GM21737 (cell line): ENCODE results near the gene TMEM63C.

Experiments
- ATAC-seq: cut with Tn5 transposase; IDR thresholded peaks from one replicate; pipeline ENCODE4 v1.9.1; 2021; ENCODE audit warnings: mild to moderate bottlenecking, moderate library complexity; ENCODE audit not compliant: unreplicated experiment

The TMEM63C gene

DNA sequence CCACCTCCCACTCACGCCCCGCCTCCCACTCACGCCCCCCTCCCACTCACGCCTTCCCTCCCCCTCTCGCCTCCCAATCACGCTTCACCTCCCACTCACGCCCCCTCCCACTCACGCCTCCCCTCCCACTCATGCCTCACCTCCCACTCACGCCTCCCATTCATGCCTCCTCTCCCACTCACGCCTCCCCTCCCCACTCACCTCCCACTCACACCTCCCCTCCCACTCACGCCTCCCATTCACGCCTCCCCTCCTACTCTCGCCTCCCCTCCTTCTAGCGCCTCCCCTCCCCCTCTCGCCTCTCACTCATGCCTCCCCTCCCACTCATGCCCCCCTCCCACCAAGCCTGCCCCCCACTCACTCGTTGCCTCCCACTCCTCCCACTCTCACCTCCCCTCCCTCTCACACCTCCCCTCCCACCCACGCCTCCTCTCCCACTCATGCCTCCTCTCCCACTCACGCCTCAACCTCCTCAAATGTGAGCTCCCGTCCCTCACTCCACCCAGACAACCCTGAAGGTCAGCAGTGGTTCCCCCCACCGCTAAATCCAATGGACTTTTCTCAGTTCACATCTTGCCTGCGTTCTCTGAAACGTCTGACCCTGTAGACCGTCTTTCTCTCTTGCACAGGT lies 39.8 kb downstream of the TMEM63C start:
- ATAC-seq: no peak

- ATAC-seq: no peak
Observed at GRCh38 chr14:77222546-77223225, 41.1 kb downstream of the TMEM63C start.

DNA sequence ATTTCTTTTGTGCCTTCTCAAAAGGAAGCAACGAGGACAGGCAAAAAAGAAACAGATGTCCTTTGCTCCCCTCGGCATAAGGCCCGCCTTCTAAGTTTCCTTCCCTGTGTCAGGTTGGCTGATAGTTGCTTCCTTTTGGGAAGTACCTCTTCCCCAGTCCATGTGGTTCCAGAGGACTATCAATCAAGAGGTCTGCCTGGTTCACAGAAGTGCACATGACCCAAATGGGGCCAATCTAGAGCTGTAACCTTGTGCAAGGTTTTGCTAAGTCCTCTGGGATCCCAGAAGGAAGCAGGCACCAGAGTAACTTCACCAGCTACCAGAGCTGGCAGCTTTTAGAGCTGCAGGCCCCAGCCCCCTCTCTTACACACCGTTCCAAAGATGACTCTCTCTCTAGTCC lies 42.6 kb downstream of the TMEM63C start:
- ATAC-seq: no peak

- no peak for ATAC-seq
Observed at GRCh38 chr14:77225254-77225653, 43.7 kb downstream of the TMEM63C start.

DNA sequence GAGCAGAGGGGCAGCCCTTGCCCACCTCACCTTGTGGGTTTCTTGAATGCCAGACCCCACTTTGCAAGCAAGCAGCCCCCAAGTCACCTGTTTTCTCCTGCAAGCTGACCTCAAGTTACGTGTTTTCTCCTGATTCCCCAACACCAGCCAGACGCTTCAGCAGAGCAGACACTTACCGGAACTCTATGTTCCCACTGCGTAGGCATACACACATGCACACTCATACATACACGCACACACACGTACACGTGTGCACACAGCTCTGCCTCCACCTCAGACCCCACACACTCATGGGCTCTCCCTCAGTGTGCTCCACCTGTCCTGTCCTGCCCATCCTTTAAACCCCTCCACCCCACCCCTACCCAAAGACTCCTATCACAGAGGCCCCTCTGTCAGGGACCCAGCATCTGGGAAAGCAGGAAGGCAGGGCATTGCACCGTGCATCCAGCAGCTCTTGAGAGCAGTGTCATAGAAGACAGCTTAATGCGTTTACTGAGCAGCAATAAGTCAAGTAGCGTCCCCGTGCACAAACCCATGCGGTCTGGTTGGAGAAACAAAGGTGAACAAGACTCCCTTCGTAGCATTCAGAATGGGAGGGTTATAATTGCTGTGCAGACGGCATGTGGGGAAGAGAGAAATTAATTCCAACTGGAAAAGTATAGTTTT lies 44.4 kb downstream of the TMEM63C start:
- no peak for ATAC-seq

DNA sequence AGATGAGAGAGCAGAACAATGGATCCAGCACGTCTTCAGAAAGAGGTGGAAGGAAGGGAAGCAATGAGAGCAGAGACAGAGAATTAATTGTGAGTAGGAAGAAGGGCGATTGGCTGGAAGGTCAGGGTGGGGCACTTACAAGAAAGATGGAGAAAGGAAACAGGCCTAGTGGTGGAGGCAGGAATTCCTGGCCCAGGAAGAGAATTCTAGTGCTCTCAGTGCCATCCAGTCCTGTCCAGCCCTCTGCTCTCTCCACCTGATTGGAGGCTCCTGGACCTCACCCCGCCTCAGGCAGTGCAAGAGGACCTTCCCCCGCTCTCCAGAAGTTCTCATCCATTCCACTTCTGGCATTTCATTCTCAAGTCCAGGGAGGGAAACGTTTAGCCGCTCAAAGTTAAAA lies 46.5 kb downstream of the TMEM63C start:
- no peak for ATAC-seq

DNA sequence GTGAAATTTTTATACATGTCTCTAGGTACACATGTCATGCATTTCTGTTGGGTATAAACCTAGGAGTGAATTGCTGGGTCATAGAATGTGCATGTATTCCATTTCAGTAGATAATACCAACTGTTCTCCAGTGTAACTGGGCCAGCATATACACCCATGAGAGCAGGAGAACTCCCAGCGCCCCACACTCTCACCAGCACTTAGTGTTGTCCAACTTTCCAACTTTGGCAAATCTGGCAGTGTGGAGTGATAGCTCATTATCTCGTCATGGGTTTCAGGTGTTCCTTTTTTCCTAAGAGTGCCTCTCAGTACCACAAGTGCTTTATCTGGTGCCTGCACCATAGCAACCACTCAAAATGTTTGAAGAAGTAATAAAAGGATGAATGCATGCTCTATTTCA lies 49.3 kb downstream of the TMEM63C start:
- ATAC-seq: no peak

GRCh38 chr14:77231721-77232120 lies 50.1 kb downstream of the TMEM63C start:
- no peak for ATAC-seq

- ATAC-seq: no peak
Observed at GRCh38 chr14:77236814-77237213, 55.2 kb downstream of the TMEM63C start.

- ATAC-seq: no peak
Observed at GRCh38 chr14:77238356-77238755, 56.8 kb downstream of the TMEM63C start.

DNA sequence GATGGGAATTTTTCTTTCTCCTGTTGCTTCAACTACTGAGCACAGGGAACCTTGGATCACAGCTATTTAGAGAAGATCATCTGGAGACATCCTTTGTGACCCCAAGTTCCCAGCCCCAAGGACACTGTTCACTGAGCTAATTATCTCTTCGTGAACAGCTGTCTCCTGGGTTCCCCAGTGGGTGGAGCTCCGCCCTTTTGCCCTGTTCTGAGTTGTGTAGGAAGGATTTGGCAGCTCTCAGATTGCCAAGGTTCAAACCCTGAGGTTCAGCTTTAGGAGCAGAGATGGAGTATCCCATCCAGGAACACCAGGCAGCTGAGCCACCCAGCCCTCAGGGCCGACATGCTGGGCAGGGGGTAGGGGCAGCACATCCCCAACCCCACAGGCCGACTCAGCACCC lies 57.4 kb downstream of the TMEM63C start:
- no peak for ATAC-seq

DNA sequence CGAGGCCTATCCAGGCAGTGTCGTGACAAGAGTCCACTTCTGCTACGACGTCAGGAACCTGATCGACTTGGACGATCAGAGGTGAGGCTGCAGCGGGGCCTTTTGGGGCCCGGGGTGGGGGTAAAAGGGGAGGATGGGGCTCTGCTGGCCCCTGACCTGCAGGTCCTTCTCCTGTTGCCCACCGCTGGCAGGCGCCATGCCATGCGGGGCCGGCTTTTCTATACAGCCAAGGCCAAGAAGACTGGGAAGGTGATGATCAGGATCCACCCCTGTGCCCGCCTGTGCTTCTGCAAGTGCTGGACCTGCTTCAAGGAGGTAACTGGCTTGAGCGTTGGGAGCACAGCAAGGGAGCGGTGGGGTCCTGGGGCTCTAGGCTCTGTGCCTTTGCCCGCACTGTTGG lies 57.8 kb downstream of the TMEM63C start:
- ATAC-seq: no peak

DNA sequence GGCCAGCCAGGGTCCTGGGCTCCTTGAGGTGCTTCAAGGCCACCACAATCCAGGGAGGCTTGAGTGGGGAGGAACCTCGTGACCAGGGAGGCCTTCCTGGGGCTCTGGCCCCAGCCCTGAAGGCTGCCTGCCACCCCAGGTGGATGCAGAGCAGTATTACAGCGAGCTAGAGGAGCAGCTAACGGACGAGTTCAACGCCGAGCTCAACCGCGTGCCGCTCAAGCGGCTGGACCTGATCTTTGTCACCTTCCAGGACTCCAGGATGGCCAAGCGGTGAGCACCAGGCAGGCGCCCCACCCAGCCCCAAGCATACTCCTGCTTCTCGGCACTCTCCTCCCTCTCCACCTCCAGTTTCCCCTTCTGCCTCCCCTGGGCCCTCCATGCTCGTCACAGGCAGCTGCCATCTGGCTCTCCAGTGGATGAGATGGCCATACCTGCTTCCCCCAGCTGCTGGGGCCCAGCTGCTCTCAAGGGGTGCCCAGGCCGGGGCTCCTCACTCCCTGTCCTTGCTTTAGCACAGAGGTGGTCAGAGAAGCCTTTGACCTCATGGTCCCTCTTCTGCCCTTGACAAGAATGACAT lies 58.8 kb downstream of the TMEM63C start:
- no peak for ATAC-seq

GRCh38 chr14:77241955-77242354 lies 60.4 kb downstream of the TMEM63C start:
- ATAC-seq: no peak

DNA sequence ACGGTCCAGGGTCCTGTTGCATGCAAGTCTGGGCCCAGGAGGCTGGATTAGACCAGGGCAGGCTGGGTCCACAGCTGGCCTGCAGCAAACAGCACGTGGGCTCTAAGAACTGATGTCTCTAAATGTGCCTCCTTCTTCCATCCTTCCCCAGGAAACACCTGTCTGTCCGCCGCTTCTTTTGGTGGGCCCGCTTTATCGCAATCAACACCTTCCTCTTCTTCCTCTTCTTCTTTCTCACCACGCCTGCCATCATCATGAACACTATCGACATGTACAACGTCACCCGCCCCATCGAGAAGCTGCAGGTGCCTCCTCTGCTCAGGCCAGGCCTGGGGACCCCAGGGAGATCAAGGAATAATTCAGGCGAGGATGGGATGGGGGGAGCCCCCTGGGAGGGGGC lies 61.2 kb downstream of the TMEM63C start:
- no peak for ATAC-seq

DNA sequence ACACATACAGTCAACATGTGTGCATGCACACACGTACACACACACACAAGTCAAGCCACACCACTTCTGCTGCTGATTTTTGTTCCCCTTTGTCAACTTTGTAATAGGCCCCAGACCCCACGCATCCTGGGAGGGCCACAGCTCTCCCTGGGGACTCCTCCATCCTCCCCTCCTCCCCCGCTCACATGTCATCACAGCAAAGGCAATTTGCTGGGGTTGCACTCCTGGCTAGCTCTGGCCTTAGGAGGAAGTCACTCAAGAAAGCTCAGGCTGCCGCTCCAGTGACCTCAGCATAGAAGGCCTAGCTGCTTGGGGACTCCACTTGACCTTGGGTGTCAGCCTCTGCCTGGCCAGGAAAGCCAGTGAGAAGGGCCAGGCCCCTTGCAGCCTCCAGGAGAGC lies 62.3 kb downstream of the TMEM63C start:
- ATAC-seq: no peak

DNA sequence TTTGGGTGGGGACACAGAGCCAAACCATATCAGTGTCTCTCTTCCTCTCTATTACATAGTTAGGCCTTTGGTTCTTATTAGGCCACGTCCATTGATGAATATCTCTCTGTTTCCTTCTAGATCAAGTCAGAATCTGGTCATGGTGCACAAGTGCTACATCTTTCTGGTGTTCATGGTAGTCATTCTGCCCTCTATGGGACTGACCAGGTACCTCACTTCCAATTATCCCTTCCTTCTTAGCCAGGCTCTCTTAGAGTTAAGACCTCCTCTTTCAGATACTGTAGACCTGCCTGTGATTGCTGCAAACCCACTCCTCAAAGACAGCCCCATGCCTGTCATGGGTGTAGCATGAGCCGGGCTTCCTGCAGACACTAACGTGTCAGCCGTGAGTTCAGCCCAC lies 64.2 kb downstream of the TMEM63C start:
- ATAC-seq: no peak

DNA sequence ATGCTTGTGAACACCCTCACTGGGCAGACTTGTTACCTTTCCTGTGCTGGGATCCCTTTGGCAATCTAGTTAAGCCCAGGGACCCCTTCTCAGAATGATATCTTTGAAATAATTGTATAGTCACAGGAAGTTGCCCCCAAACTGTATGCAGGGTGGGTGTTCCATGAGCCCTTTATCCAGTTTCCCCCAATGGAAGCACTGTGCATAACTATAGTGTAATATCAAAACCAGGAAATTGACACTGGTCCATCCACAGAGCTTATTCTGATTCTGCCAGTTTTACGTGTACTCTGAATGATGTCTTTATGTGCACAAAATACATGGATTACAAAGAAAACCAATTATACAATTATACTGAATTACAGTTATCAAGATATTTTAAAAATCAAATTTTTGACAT lies 65.2 kb downstream of the TMEM63C start:
- ATAC-seq: no peak

GRCh38 chr14:77248666-77249065 lies 67.1 kb downstream of the TMEM63C start:
- ATAC-seq: no peak

DNA sequence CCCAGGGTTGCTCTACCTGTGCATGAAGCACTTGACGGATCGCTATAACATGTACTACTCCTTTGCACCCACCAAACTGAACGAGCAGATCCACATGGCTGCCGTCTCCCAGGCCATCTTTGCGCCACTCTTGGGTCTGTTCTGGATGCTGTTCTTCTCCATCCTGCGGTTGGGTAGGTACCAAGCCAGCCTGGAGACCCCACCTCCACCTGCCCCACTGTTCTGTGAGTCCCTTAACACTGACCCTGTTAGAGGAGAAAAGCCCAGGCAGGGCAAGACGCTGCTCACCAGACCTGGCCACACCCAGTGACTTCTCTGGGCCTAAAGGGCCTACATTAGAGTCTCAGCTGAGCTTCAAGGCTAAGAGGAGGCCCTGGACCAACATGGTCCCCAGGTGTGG lies 67.7 kb downstream of the TMEM63C start:
- no peak for ATAC-seq

GRCh38 chr14:77250927-77251326 lies 69.3 kb downstream of the TMEM63C start:
- ATAC-seq: no peak

DNA sequence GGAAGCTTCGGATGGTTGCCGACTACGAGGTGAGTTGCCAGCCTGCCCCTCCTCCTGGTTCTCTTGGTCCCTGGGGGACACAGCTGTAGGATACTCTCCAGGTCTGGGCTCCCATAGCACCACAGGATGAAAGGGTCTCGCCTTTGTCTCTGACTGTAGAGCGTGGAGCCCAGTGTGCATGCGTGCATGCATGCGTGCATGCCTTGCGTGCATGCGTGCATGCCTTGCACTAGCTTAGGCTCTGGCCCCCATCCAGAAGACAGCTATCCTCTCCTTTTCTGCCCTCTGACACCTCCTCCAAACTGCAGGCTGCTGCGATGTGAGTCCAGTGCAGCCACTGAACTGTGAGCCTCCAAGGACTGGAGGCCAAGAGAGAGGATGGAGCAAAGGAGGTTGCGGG lies 70.3 kb downstream of the TMEM63C start:
- no peak for ATAC-seq
